HUES48 (cell line): ENCODE results near the gene KCP.

Experiments used
- H3K27ac ChIP-seq: one replicate; pipeline ENCODE4 v1.7.0; 2013; ENCODE audit warnings: low read depth, low read length, inconsistent platforms
- H3K27me3 ChIP-seq: 2 replicates; pipeline ENCODE4 v1.6.1; 2013; ENCODE audit warnings: mild to moderate bottlenecking, low read length; ENCODE audit not compliant: control insufficient read depth, insufficient read depth
- H3K36me3 ChIP-seq: 2 replicates; pipeline ENCODE4 v1.6.1; 2013; ENCODE audit warnings: low read length; ENCODE audit not compliant: control insufficient read depth, insufficient read depth
- H3K4me1 ChIP-seq: 2 replicates; pipeline ENCODE4 v1.6.1; 2013; ENCODE audit warnings: mild to moderate bottlenecking, low read length; ENCODE audit not compliant: control insufficient read depth, insufficient read depth
- H3K4me3 ChIP-seq: 2 replicates; pipeline ENCODE4 v1.5.1; 2013; ENCODE audit warnings: mild to moderate bottlenecking, low read depth, low read length
- H3K9ac ChIP-seq: 2 replicates; pipeline ENCODE4 v1.6.1; 2013; ENCODE audit warnings: mild to moderate bottlenecking, low read depth, low read length, moderate library complexity
- H3K9me3 ChIP-seq: 2 replicates; pipeline ENCODE4 v1.6.1; 2013; ENCODE audit warnings: low read length; ENCODE audit not compliant: control insufficient read depth, insufficient read depth

KCP gene

DNA sequence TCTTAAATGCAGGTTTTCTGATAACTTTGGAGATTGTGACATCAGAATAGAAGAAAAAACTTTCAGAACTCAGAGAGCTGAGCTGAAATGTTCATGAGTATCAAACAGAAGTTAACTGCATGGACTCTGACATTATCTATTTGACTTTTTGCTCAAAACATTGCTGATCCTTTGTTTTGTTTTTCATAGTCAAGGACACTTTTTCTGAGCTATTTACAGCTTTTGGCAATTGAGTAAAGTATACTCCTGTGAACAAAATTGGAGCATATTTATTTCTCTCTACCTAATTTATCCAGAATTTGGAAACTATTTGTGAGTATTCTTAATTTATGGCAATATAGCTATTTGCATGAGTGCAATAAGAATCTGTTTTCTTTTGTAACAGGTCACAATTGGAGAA, 11.1 kb downstream of the KCP start:
- H3K9me3 ChIP-seq, result no peaks in the 10 kb centered on the region; the same call in 1 of the 2 replicates
- no peaks in the 10 kb centered on the region for H3K36me3 ChIP-seq
- no peak overlapping the region for H3K4me3 ChIP-seq
- H3K4me1 ChIP-seq, result no peaks in the 10 kb centered on the region
- H3K27me3 ChIP-seq, result no peaks in the 10 kb centered on the region
- H3K9ac ChIP-seq, result no peak overlapping the region
- no peak overlapping the region for H3K27ac ChIP-seq

DNA sequence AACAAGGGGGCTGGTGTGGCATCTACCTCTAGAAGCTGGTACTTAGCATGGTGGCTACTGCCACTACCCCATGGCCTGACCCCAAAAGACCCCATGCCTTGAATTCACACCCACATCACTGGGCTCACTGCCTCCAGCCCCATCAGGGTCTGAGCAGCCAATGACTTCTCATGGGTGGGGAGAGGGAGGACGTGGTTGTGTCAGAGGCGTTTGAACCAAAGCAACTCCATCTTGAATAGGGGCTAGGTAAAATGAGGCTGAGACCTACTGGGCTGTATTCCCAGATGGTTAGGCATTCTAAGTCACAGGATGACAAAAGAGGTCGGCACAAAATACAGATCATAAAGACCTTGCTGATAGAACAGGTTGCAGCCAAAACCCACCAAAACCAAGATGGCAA, 15.2 kb downstream of the KCP start:
- Histone ChIP-seq H3K4me3 (no peak overlapping the region), H3K9me3 (no peaks in the 10 kb centered on the region; the same call in 1 of the 2 replicates), H3K27me3 (peaks cover 6% of the 10 kb centered on the region), H3K36me3 (no peaks in the 10 kb centered on the region), H3K27ac (no peak overlapping the region), H3K4me1 (0 out of 2 replicates have a peak, but pooled peaks cover 4% of the 10 kb centered on the region), H3K9ac (no peak overlapping the region)

DNA sequence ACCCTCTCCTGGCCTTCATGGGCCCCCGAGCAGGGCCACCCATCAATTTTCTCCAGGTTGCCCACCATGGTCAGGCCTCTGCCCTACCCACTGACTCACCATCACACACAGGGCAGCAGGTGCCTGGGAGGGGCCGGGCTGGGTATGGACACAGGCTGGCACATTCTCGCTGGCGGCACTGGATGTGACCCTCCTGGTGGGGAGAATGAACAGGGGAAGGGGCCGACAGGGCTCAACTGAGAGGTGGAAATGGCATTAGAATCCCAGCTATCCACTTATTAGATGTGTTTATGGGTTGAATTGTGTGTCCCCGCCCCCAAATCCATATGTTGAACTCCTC, 16.4 kb downstream of the KCP start:
- H3K9me3 ChIP-seq, result no peaks in the 10 kb centered on the region

DNA sequence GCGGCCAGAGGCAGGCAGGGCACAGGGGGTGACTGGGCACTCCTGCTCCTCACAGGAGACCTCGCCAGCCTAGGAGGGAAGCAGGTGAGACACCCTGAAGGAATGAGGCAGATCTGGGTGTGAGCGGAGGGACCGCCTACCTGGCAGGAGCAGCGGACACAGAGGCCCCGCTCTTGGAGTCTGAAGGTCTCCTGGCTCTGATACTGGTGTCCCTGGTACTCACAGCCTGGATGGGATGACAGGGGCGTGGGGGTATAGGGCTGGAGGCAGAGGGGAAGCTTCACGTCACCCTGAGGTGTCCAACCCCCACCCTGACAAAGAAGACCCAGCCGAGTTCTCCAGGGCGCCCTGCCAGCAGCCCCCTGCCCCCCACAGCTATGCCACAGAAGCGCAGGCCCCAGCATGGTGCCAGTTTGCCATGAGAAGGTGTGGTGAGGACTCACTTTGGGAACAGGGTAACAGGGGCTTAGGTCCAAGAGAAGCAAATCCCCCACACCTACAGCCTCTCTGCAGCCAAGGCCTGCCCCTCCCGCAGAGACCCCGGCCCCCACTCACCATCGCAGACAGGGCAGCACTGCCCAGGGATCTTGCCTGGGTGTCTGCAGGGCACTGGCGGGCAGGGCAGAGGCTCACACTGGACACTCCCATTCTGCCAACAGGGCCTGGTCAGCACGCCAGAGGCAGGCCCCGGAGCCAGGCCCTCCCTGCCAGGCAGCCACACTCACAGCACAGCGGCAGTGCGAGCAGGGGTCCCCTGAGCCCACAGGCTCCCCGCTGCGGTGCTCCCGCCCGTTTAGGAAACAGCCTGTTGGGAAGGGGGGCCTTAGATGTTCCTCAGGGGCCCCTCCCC, 17.0 kb downstream of the KCP start:
- Histone ChIP-seq H3K27ac (no peak overlapping the region), H3K27me3 (peaks cover 6% of the 10 kb centered on the region), H3K36me3 (no peaks in the 10 kb centered on the region), H3K4me3 (no peak overlapping the region), H3K4me1 (peaks cover 17% of the 10 kb centered on the region; the same call in 1 of the 2 replicates), H3K9me3 (no peaks in the 10 kb centered on the region), H3K9ac (no peak overlapping the region)

More for the DNA sequence above, 16.4 kb downstream of the KCP start:
- no peaks in the 10 kb centered on the region for H3K36me3 ChIP-seq
- 0 out of 2 replicates have a peak, but pooled peaks cover 13% of the 10 kb centered on the region for H3K4me1 ChIP-seq
- H3K27me3 ChIP-seq, result peaks cover 6% of the 10 kb centered on the region
- no peak overlapping the region for H3K27ac ChIP-seq
- H3K9ac ChIP-seq, result no peak overlapping the region
- no peak overlapping the region for H3K4me3 ChIP-seq

DNA sequence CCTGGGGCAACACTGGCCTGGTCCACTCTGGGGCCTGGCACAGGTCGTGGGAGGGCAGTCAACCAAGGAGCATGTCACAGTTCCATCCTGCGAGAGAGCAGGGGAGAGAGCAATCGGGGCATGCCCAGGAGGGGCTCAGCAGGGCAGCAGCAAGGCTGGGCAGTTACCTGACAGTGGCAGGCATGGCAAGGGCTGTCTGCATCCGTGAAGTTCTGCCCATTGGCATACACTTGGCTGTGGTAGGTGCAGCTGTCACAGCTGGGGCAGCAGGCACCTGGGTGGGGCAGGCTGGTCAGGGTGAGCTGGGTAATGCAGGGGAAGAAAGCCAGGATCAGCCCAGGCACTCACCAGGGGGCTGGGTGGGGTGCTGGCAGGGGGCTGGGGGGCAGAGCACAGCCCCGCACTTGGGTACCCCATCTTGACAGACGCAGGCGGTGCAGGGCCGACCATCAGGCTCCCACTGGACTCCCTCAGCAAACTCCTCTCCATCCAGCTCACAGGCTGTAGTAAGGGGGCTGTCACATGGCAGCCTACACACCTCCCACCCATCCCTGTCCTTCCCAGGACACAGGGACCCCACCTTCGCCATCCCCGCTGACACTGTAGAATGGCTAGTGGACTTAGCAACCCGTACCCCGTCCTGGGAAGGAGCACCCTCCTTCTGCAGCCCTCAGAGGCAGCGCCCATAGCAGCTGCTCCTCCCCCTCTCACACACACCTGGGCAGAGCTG, 17.8 kb downstream of the KCP start:
- Histone ChIP-seq H3K27me3 (peaks cover 6% of the 10 kb centered on the region), H3K4me3 (no peak overlapping the region), H3K36me3 (no peaks in the 10 kb centered on the region), H3K9me3 (no peaks in the 10 kb centered on the region), H3K4me1 (peaks cover 22% of the 10 kb centered on the region; the same call in 1 of the 2 replicates), H3K27ac (no peak overlapping the region), H3K9ac (no peak overlapping the region)

DNA sequence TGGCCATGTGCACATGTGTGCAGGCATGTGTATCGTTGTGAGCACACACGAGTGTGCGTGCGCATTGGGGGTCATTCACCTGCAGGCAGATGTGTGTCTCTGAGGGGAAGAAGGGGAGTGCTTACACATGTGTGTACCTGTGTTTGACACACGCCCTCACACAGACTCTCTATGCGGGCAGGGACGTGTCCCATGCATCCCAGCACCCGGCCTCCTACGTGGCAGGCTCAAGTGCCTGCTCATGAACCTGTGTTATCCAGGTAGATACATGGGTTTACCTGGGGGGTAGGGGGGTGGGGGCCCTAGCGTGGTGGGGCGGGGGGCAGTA, 18.6 kb downstream of the KCP start:
- peaks cover 6% of the 10 kb centered on the region for H3K27me3 ChIP-seq
- no peak overlapping the region for H3K9ac ChIP-seq
- no peaks in the 10 kb centered on the region for H3K36me3 ChIP-seq
- H3K4me1 ChIP-seq, result peaks cover 22% of the 10 kb centered on the region; the same call in 1 of the 2 replicates
- no peak overlapping the region for H3K4me3 ChIP-seq
- H3K27ac ChIP-seq, result no peak overlapping the region
- H3K9me3 ChIP-seq, result no peaks in the 10 kb centered on the region

DNA sequence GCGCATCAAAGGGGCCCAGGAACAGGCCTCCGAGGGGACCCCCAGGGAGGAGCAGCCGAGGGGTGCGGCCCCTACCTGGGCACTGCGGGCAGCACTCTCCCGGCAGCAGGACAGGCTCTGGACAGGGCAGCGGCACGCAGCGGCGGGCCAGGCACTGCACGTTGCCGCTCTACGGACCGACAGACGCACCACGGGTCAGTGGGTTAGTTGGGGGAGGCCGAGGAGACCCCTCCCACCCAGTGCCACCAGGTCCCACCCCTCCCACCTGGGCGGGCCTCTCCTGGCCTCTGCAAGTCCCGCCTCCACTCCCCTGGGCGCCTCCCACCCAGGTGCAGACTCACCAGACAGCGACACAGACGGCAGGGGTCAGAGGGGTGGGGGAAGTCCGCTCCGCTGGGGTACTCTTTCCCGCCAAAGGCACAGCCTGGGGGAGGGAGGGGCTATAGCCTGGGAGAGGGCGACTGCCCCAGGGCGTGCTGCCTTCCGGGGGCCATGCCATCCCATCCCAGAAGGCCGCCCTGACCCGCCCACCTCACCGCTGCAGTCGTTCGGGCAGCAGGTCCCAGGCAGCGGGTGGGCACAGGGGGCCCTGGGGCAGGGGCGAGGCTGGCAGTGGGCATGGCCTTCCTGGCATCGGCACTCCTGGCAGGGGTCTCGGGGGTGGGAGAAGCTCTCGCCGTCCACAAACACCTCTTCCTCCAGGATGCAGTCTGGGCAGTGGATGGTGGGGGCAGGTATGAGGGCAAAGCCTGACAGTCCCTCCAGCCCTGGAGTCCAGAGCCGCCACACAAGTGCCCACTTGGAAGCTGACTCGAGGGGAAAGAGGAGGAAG, 19.2 kb downstream of the KCP start:
- Histone ChIP-seq H3K4me3 (peak overlapping the region; percentile 63), H3K9ac (no peak overlapping the region), H3K27me3 (peaks cover 6% of the 10 kb centered on the region), H3K9me3 (no peaks in the 10 kb centered on the region), H3K27ac (no peak overlapping the region), H3K36me3 (no peaks in the 10 kb centered on the region), H3K4me1 (peaks cover 22% of the 10 kb centered on the region; the same call in 1 of the 2 replicates)

DNA sequence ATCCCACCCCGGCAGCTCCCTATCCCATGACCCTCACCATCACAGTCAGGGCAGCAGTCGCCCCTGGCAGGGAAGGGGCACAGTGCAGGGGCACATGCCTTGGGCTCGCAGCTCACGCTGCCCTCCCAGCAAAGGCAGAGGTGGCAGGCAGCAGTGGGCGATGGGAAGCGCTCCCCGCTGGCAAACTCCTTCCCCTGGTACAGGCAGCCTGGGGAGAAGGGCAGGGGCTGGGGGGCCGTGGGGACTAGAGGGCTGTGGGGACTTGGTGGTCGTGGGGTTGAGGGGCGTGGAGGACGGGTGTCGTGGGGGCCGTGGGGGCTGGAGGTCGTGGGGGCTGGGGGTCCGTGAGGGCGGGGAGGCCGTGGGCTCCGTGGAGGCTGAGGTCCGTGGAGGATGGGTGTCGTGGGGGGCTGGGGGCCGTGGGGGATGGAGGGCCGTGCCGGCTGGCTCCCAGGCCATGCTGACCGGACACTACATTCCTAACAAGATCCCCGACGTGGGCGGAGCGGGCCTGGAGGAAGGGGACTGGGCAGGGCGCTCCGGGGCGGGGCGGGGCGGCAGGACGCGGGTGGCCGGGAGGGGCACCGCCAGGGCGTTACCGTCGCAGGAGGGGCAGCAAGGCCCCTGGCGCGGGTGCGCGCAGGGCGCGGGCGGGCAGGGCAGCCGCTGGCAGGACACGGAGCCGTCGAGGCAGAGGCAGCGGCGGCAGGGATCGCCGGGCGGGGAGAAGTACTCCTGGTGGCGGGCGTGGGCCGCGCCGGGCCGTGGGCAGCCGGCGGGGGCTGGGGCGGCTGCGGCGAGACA, 20.0 kb downstream of the KCP start:
- no peak overlapping the region for H3K27ac ChIP-seq
- H3K27me3 ChIP-seq, result peaks cover 6% of the 10 kb centered on the region
- peaks cover 22% of the 10 kb centered on the region; the same call in 1 of the 2 replicates for H3K4me1 ChIP-seq
- H3K4me3 ChIP-seq, result peak overlapping the region; percentile 63
- H3K36me3 ChIP-seq, result no peaks in the 10 kb centered on the region
- no peak overlapping the region for H3K9ac ChIP-seq
- no peaks in the 10 kb centered on the region for H3K9me3 ChIP-seq

DNA sequence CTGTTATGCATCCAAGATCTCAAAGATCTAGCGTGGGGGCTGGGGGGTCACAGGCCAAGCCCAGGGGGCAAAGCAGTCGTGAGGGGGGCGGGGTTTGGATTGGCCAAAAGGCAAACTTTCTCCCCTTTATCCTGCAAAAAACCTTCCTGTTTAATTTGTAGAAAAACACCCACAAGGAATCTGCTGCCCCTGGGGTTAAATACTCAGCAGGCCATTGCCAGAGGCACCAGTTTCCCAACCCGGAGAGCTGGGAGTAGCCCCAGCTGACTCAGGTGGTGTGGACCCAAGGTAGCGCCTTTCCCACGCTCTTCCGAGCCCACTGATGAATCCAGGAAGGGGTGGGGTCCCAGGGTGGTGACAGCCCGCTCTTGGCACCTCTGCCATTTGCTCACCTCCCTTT, 21.4 kb downstream of the KCP start:
- peaks cover 6% of the 10 kb centered on the region for H3K27me3 ChIP-seq
- H3K27ac ChIP-seq, result peak overlapping the region; percentile 16
- H3K4me3 ChIP-seq, result no peak overlapping the region

DNA sequence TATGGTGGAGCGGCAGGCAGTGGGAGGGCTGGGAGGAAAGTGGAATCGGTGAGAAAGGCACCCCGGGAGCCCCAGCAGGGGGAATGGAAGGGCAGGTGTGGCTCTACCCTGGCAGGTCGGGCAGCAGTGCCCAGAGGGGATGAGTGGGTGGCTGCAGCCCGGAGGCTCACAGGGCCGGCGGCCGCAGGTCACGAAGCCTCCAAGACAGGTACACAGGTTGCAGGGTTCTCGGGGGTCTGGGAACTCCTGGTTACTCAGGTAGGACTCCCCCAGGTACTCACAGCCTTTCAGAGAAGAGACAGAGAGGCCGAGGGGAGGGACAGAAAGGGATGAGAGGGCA, 21.8 kb downstream of the KCP start:
- Histone ChIP-seq H3K27ac (peak overlapping the region; percentile 11), H3K9ac (no peak overlapping the region), H3K4me3 (no peak overlapping the region), H3K9me3 (no peaks in the 10 kb centered on the region), H3K4me1 (peaks cover 22% of the 10 kb centered on the region; the same call in 1 of the 2 replicates), H3K36me3 (no peaks in the 10 kb centered on the region), H3K27me3 (peaks cover 6% of the 10 kb centered on the region)

More for the DNA sequence above, 21.4 kb downstream of the KCP start:
- no peak overlapping the region for H3K9ac ChIP-seq
- H3K36me3 ChIP-seq, result no peaks in the 10 kb centered on the region
- H3K4me1 ChIP-seq, result peaks cover 22% of the 10 kb centered on the region; the same call in 1 of the 2 replicates
- H3K9me3 ChIP-seq, result no peaks in the 10 kb centered on the region
